SK-N-SH (cell line): ENCODE measurements around the gene PARD6A. TPM values are rescaled to one million over a fixed set of nuclear protein-coding genes. Genes with fewer than 3 reads are reported as not detected.

ENCODE experiments used
- CTCF ChIA-PET: fragments of 300-600, 350-600 bp; formaldehyde crosslinking; extraction: SDS; loops from one replicate; lab custom pipeline; 2021; lab: Yijun Ruan, JAX
- POLR2A ChIA-PET: fragments of 350-600 bp; sonication (Branson Sonifier 250); formaldehyde crosslinking; extraction: SDS; loops from one replicate; lab custom pipeline; 2020; ENCODE audit warnings: antibody characterized with exemption, inconsistent platforms; lab: Yijun Ruan, JAX
- DNase-seq: peaks from one replicate; pipeline ENCODE4 v3.0.0; 2012
- H2AFZ ChIP-seq: fragments of 200-600 bp; sonication (generic); 2 replicates; pipeline ENCODE4 v1.8.1; 2016; ENCODE audit warnings: antibody characterized with exemption, mild to moderate bottlenecking, low read depth
- H3F3A ChIP-seq: fragments of 200-600 bp; sonication (generic); replicated peaks from 2 replicates; pipeline ENCODE3; 2016; ENCODE audit warnings: antibody characterized with exemption, mild to moderate bottlenecking; ENCODE audit not compliant: insufficient read depth
- H3K27ac ChIP-seq, 2 experiments: fragments of 200-500 bp in 1 of 2; fragments of 200-600 bp in 1 of 2; sonication (Bioruptor generic) in 1 of 2; sonication (generic), shearing (Covaris generic) in 1 of 2; 2 replicates each; pipeline versions ENCODE4 v1.5.1 to v1.6.1; 2014 to 2016; ENCODE audit warnings: low read depth in 2 of 2, inconsistent platforms in 1 of 2, low read length in 1 of 2, mild to moderate bottlenecking in 1 of 2, mixed read lengths in 1 of 2
- H3K27me3 ChIP-seq: fragments of 200-600 bp; sonication (generic), shearing (Covaris generic); 2 replicates; pipeline ENCODE4 v1.6.1; 2016; ENCODE audit warnings: mixed run types; ENCODE audit not compliant: insufficient read depth
- H3K36me3 ChIP-seq, 2 experiments: fragments of 200-500 bp in 1 of 2; fragments of 200-600 bp in 1 of 2; sonication (Bioruptor generic) in 1 of 2; sonication (generic) in 1 of 2; replicated peaks in 1 of 2; 2 replicates each; pipeline versions ENCODE3 to v1.5.1; 2014 to 2016; ENCODE audit warnings: low read length in 1 of 2, mild to moderate bottlenecking in 1 of 2; ENCODE audit not compliant: insufficient read depth in 2 of 2, control insufficient read depth in 1 of 2
- H3K4me1 ChIP-seq, 2 experiments: fragments of 200-500 bp in 1 of 2; fragments of 200-600 bp in 1 of 2; sonication (Bioruptor generic) in 1 of 2; sonication (generic), shearing (Covaris generic) in 1 of 2; 2 replicates each; pipeline versions ENCODE4 v1.5.1 to v1.6.1; 2014 to 2016; ENCODE audit warnings: low read depth in 1 of 2, low read length in 1 of 2, mixed run types in 1 of 2; ENCODE audit not compliant: insufficient read depth in 2 of 2, control insufficient read depth in 1 of 2
- H3K4me2 ChIP-seq: fragments of 200-600 bp; sonication (generic), shearing (Covaris generic); 2 replicates; pipeline ENCODE4 v1.6.1; 2017; ENCODE audit warnings: mixed run types
- H3K4me3 ChIP-seq, 2 experiments: fragments of 200-500 bp in 1 of 2; fragments of 200-600 bp in 1 of 2; sonication (Bioruptor generic) in 1 of 2; sonication (generic), shearing (Covaris generic) in 1 of 2; 2 replicates each; pipeline versions ENCODE4 v1.5.1 to v1.8.1; 2014 to 2016; ENCODE audit warnings: low read depth in 2 of 2, inconsistent platforms in 1 of 2, low read length in 1 of 2, mild to moderate bottlenecking in 1 of 2, mixed read lengths in 1 of 2, moderate library complexity in 1 of 2
- H3K79me2 ChIP-seq: fragments of 200-600 bp; sonication (generic); 2 replicates; pipeline ENCODE4 v1.8.1; 2017; ENCODE audit warnings: mild to moderate bottlenecking; ENCODE audit not compliant: insufficient read depth
- H3K9ac ChIP-seq: fragments of 200-600 bp; sonication (generic); 2 replicates; pipeline ENCODE4 v1.6.1; 2017; ENCODE audit warnings: mixed run types
- H3K9me2 ChIP-seq: fragments of 200-600 bp; sonication (generic); 2 replicates; pipeline ENCODE4 v1.6.1; 2017; ENCODE audit warnings: mixed run types
- H3K9me3 ChIP-seq: fragments of 200-600 bp; sonication (generic); 2 replicates; pipeline ENCODE4 v1.6.1; 2017; ENCODE audit warnings: mixed run types, mild to moderate bottlenecking, moderate library complexity
- H4K20me1 ChIP-seq: fragments of 200-600 bp; sonication (generic); 2 replicates; pipeline ENCODE4 v1.6.1; 2017; ENCODE audit warnings: mild to moderate bottlenecking, mixed run types; ENCODE audit not compliant: insufficient read depth
- CTCF ChIP-seq: fragments of 200-600 bp; sonication (generic); IDR thresholded peaks from 2 replicates; pipeline ENCODE4 v1.6.1; 2017; ENCODE audit warnings: antibody characterized with exemption, mild to moderate bottlenecking, moderate library complexity
- ELF1 ChIP-seq: IDR thresholded peaks from 2 replicates; pipeline ENCODE4 v1.4.0; 2012
- EP300 ChIP-seq, 2 experiments: IDR thresholded peaks; 2 replicates each; pipeline versions ENCODE4 v1.4.0 to v1.6.1; 2012; ENCODE audit warnings: borderline replicate concordance in 1 of 2, low read depth in 1 of 2, low read length in 1 of 2
- EZH2phosphoT487 ChIP-seq: fragments of 200-600 bp; sonication (generic); IDR thresholded peaks from 2 replicates; pipeline ENCODE4 v1.6.1; 2017; ENCODE audit warnings: low read depth, mixed run types, mild to moderate bottlenecking, antibody characterized with exemption, moderate library complexity, borderline replicate concordance
- FOXJ3 ChIP-seq: sonication (generic); formaldehyde crosslinking; IDR thresholded peaks from 2 replicates; pipeline ENCODE4 v1.5.1; 2020; ENCODE audit warnings: mild to moderate bottlenecking, missing genetic modification reagents
- FOXM1 ChIP-seq: IDR thresholded peaks from 2 replicates; pipeline ENCODE4 v1.4.0; 2012; ENCODE audit warnings: low read depth, mild to moderate bottlenecking
- GATA2 ChIP-seq: sonication (generic); formaldehyde crosslinking; IDR thresholded peaks from 2 replicates; pipeline ENCODE4 v1.5.0; 2020; ENCODE audit warnings: mild to moderate bottlenecking, missing genetic modification reagents
- MAX ChIP-seq: IDR thresholded peaks from 2 replicates; pipeline ENCODE4 v1.4.0; 2012; ENCODE audit warnings: low read depth
- MXI1 ChIP-seq: IDR thresholded peaks from 2 replicates; pipeline ENCODE4 v1.6.1; 2012; ENCODE audit warnings: mild to moderate bottlenecking, low read depth, low read length, improper control_type of control experiment
- NFIC ChIP-seq: IDR thresholded peaks from 2 replicates; pipeline ENCODE4 v1.4.0; 2012; ENCODE audit warnings: borderline replicate concordance
- PBX3 ChIP-seq: IDR thresholded peaks from 2 replicates; pipeline ENCODE4; 2012
- RAD21 ChIP-seq: IDR thresholded peaks from 2 replicates; pipeline ENCODE4 v1.6.1; 2012; ENCODE audit warnings: mild to moderate bottlenecking, low read length
- RCOR1 ChIP-seq: fragments of 150-350 bp; IDR thresholded peaks from 2 replicates; pipeline ENCODE4 v1.6.1; 2017; ENCODE audit warnings: antibody characterized with exemption, low read length
- REST ChIP-seq: IDR thresholded peaks from 2 replicates; pipeline ENCODE4 v1.6.1; 2012; ENCODE audit warnings: mild to moderate bottlenecking, low read depth, low read length, moderate library complexity
- RFX5 ChIP-seq: IDR thresholded peaks from 2 replicates; pipeline ENCODE4 v1.6.1; 2012; ENCODE audit warnings: mild to moderate bottlenecking, improper control_type of control experiment, low read length
- SMC3 ChIP-seq: IDR thresholded peaks from 2 replicates; pipeline ENCODE4 v1.6.1; 2012; ENCODE audit warnings: low read depth, low read length, improper control_type of control experiment
- TCF12 ChIP-seq: IDR thresholded peaks from 2 replicates; pipeline ENCODE4 v1.4.0; 2012
- YY1 ChIP-seq: IDR thresholded peaks from 2 replicates; pipeline ENCODE4 v1.4.0; 2012; ENCODE audit warnings: low read depth, mild to moderate bottlenecking
- ZBTB33 ChIP-seq: IDR thresholded peaks from 2 replicates; pipeline ENCODE4 v1.4.0; 2012; ENCODE audit warnings: low read depth, borderline replicate concordance
- WGBS: methylation state at CpG from one replicate; pipeline ENCODE4 v1.1.6; 2017; ENCODE audit warnings: low lambda C conversion rate; 5-methylcytosine and 5-hydroxymethylcytosine counted together
- polyA plus RNA-seq, 3 experiments: library from polyadenylated mRNA; depleted of rRNA; stranded (reverse); fragments of >200 nt; gene quantifications; 2 replicates each; pipeline ENCODE4 v1.2.3, GENCODE V29; 2012

Gene PARD6A
- polyA plus RNA-seq, 1 of the 3 experiments (the other 2 are of a cell fraction): 9.0 TPM

GRCh38 chr16:67661886-67662652, 1.3 kb downstream of the PARD6A start:
- TF ChIP-seq YY1 (no peak), EZH2phosphoT487 (no peak), NFIC (no peak), RFX5 (no peak), FOXM1 (no peak), REST (no peak)
- ChIA-PET POLR2A (no interaction called here), CTCF (interaction anchor here (0.7 to 18.3 kb wide), 10 partner anchors 10 to 217 kb away, joined by 3 to 246 read pairs (median 6); partner anchors contain the start of genes CARMIL2 and CTCF)
- peaks cover 3 to 31% of the 10 kb centered on the region in 2 experiments; a peak in 2 of 4 replicates for H3K4me1 ChIP-seq
- H3F3A ChIP-seq: peaks cover 13% of the 10 kb centered on the region
- H3K27me3 ChIP-seq: no peaks in the 10 kb centered on the region
- no peak overlapping the region for H2AFZ ChIP-seq
- no peaks in the 10 kb centered on the region for H3K9me3 ChIP-seq
- H3K36me3 ChIP-seq: peaks cover 0 to 23% of the 10 kb centered on the region in 2 experiments
- no peak overlapping the region for H3K27ac ChIP-seq
- H3K79me2 ChIP-seq: peaks cover 20% of the 10 kb centered on the region
- no peak overlapping the region for H3K9ac ChIP-seq
- 0 out of 2 replicates have a peak, but pooled peaks cover 3% of the 10 kb centered on the region for H4K20me1 ChIP-seq
- DNase-seq: no peak
- no peak overlapping the region for H3K4me3 ChIP-seq
- H3K9me2 ChIP-seq: no peaks in the 10 kb centered on the region
- no peak overlapping the region for H3K4me2 ChIP-seq
- WGBS: 99% methylated on average over 14 of the region's 34 CpGs

GRCh38 chr16:67662653-67663010, 1.9 kb downstream of the PARD6A start:
- Histone ChIP-seq H3K4me3 (no peak overlapping the region), H3K36me3 (peaks cover 0 to 19% of the 10 kb centered on the region in 2 experiments), H4K20me1 (0 out of 2 replicates have a peak, but pooled peaks cover 3% of the 10 kb centered on the region), H3K9me3 (no peaks in the 10 kb centered on the region), H3K27ac (no peak overlapping the region), H2AFZ (no peak overlapping the region), H3K27me3 (no peaks in the 10 kb centered on the region), H3K9me2 (no peaks in the 10 kb centered on the region), H3K79me2 (peaks cover 20% of the 10 kb centered on the region), H3K9ac (no peak overlapping the region), H3K4me2 (no peak overlapping the region), H3F3A (peaks cover 15% of the 10 kb centered on the region), H3K4me1 (peaks cover 9 to 37% of the 10 kb centered on the region in 2 experiments; a peak in 2 of 4 replicates)
- no peak for DNase-seq
- ChIA-PET POLR2A (no interaction called here), CTCF (interaction anchor here (0.6 to 18.3 kb wide), 13 partner anchors 10 to 265 kb away, joined by 3 to 246 read pairs (median 4); partner anchors contain the start of genes CARMIL2, CTCF and RIPOR1)
- TF ChIP-seq PBX3: no peak
- TF ChIP-seq EP300 (IDR thresholded peaks at IDR 0.05; ENCODE audit: borderline replicate concordance in 1 of 2, low read depth in 1 of 2, low read length in 1 of 2): no peak
- no peak for TF ChIP-seq FOXJ3 (CRISPR knock-in tag)
- TF ChIP-seq ZBTB33: no peak
- TF ChIP-seq EZH2phosphoT487: no peak
- no peak for TF ChIP-seq GATA2 (CRISPR knock-in tag)
- TF ChIP-seq RCOR1: no peak
- TF ChIP-seq ELF1: no peak
- no peak for TF ChIP-seq CTCF
- TF ChIP-seq RAD21: no peak
- no peak for TF ChIP-seq MAX
- no peak for TF ChIP-seq TCF12
- TF ChIP-seq MXI1: no peak
- no peak for TF ChIP-seq SMC3
